Measurements from ENCODE around the gene SSX1.
"Not testable (repeated sequence)": the region's sequence is repeated elsewhere in the genome, so short reads cannot be mapped to it uniquely, and the experiment has no call there.

SSX1 gene

GRCh38 chrX:48255062-48255796 lies at the start of gene SSX1:
Gene SSX1 (plus strand): TSS chrX:48255392. CDS start chrX:48257242, 1,850 bp downstream.
- not testable (repeated sequence) for DNase-seq

- DNase-seq = not testable (repeated sequence)
These were observed 40.9 kb upstream of the SSX1 start for GRCh38 chrX:48214341-48214740.

- not testable (repeated sequence) for DNase-seq
These were observed 31.0 kb upstream of the SSX1 start for GRCh38 chrX:48224196-48224595.

GRCh38 chrX:48252945-48253344 lies 2.2 kb upstream of the SSX1 start:
- not testable (repeated sequence) for DNase-seq

GRCh38 chrX:48274365-48274764 lies 19.2 kb downstream of the SSX1 start:
- not testable (repeated sequence) for DNase-seq

- DNase-seq = no peak
These were observed 23.8 kb downstream of the SSX1 start for GRCh38 chrX:48278958-48279357.

GRCh38 chrX:48280729-48281128 lies 25.5 kb downstream of the SSX1 start:
- DNase-seq = not testable (repeated sequence)

GRCh38 chrX:48306175-48306574 lies 51.0 kb downstream of the SSX1 start:
- no peak for DNase-seq

GRCh38 chrX:48313996-48314395 lies 58.8 kb downstream of the SSX1 start:
- not testable (repeated sequence) for DNase-seq
